HG03039 (cell line): Measurements from ENCODE around the gene ITPRID2.
A peak's percentile ranks its signal among the peaks of the same experiment; 100 is the strongest.
"Not testable (repeated sequence)": the region's sequence is repeated elsewhere in the genome, so short reads cannot be mapped to it uniquely, and the experiment has no call there.

Source experiments
- ATAC-seq: cut with Tn5 transposase; IDR thresholded peaks from one replicate; pipeline ENCODE4 v1.9.1; 2021; ENCODE audit warnings: mild to moderate bottlenecking, moderate library complexity; ENCODE audit not compliant: unreplicated experiment

Gene ITPRID2

GRCh38 chr2:181915102-181915501, 23.6 kb downstream of the ITPRID2 start:
- no peak for ATAC-seq

GRCh38 chr2:181916726-181917718, 25.5 kb downstream of the ITPRID2 start:
- no peak for ATAC-seq

- no peak for ATAC-seq
Observed at GRCh38 chr2:181918188-181918587, 26.7 kb downstream of the ITPRID2 start.

- no peak for ATAC-seq
Observed at GRCh38 chr2:181923121-181923520, 31.6 kb downstream of the ITPRID2 start.

- ATAC-seq, result no peak
Observed at GRCh38 chr2:181924336-181924735, 32.8 kb downstream of the ITPRID2 start.

- no peak for ATAC-seq
Observed at GRCh38 chr2:181934694-181935093, 43.2 kb downstream of the ITPRID2 start.

- no peak for ATAC-seq
Observed at GRCh38 chr2:181937473-181937872, 45.9 kb downstream of the ITPRID2 start.

- ATAC-seq, result no peak
Observed at GRCh38 chr2:181943411-181944124, 52.0 kb downstream of the ITPRID2 start.

- ATAC-seq, result no peak
Observed at GRCh38 chr2:181944164-181944913, 52.8 kb downstream of the ITPRID2 start.

GRCh38 chr2:181944914-181945291, 53.4 kb downstream of the ITPRID2 start:
- ATAC-seq, result no peak

- ATAC-seq, result no peak
Observed at GRCh38 chr2:181946444-181947127, 55.1 kb downstream of the ITPRID2 start.

- no peak for ATAC-seq
Observed at GRCh38 chr2:181947273-181947672, 55.7 kb downstream of the ITPRID2 start.

GRCh38 chr2:181948227-181948626, 56.7 kb downstream of the ITPRID2 start:
- ATAC-seq, result no peak

GRCh38 chr2:181949047-181949446, 57.5 kb downstream of the ITPRID2 start:
- no peak for ATAC-seq

- ATAC-seq, result no peak
Observed at GRCh38 chr2:181952404-181953226, 61.1 kb downstream of the ITPRID2 start.

GRCh38 chr2:181953881-181954537, 62.5 kb downstream of the ITPRID2 start:
- ATAC-seq, result peak; percentile 69

GRCh38 chr2:181954538-181954883, 63.0 kb downstream of the ITPRID2 start:
- ATAC-seq, result peak; percentile 8

GRCh38 chr2:181955010-181955409, 63.5 kb downstream of the ITPRID2 start:
- no peak for ATAC-seq

GRCh38 chr2:181955866-181956265, 64.3 kb downstream of the ITPRID2 start:
- not testable (repeated sequence) for ATAC-seq
